GM18861 (cell line): ENCODE data around the gene CDK13.
"Not testable (repeated sequence)": the region's sequence is repeated elsewhere in the genome, so short reads cannot be mapped to it uniquely, and the experiment has no call there.

ENCODE experiments used
- ATAC-seq: cut with Tn5 transposase; IDR thresholded peaks from one replicate; pipeline ENCODE4 v1.9.1; 2021; ENCODE audit not compliant: unreplicated experiment

Gene CDK13

GRCh38 chr7:40145596-40146130, 195.6 kb downstream of the CDK13 start:
- not testable (repeated sequence) for ATAC-seq

DNA sequence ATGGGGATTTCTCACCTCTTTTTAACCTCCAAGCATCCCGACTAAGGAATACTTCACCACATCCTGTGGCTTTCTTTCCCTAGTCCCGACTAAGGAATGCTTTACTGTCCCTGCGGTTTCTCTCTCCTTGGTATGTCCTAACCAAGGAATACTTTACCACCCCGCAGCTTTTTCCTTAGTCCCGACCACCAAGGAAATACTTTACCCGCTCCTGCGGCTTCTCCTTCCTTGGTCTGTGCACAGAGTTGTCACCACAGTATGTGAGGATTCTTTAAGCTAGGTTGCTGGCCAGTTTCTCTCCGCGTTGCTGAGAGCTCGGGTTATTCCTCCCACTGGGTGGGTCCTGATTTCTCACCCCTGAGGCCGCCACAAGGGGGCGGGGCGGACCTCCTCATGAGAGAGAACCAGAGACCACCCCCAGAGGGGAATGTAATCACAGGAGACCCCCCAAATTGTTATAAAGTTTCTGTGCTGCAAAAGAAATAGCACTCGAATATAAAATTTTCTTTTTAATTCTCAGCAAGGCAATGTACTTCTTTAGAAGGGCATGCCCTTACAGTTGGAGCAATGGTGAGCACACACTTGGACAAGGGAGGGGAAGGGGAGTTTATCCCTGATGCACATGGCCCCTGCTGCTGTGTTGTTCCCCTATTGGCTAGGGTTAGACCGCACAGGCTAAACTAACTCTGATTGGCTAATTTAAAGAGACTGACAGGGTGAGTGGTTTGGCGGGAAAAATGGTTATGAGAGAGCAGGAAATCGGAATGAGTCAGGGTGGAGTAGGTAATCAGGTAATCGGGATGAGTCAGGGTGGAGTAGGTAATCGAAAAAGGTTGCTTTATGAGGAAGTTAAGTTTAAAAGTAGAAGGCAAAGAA, 197.6 kb downstream of the CDK13 start:
- ATAC-seq, result no peak

- not testable (repeated sequence) for ATAC-seq
These were observed 198.2 kb downstream of the CDK13 start for GRCh38 chr7:40148247-40148580.

DNA sequence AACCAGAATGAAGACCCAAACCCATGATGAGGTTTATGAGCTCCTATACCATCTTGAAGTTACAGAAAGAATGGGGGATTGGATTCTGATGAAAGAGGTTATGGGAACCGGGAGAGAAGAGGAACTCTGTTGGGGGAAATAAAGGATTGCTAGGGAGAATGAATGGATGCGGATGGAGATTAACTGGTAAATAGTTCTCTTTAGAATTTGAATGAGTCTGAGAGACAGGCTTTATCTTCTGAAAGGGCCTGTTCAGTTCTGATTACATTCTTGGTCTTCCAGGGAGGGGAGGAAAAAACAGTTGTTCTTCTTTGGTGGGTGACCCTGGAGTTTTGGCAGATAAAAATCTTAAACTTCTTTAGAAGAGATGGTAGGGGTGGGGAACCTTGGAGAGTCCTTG, 198.6 kb downstream of the CDK13 start:
- no peak for ATAC-seq
